GM18520 (cell line): Measurements from ENCODE around the gene LCN12.
"Not testable (repeated sequence)": the region's sequence is repeated elsewhere in the genome, so short reads cannot be mapped to it uniquely, and the experiment has no call there.

ENCODE experiments used
- ATAC-seq: cut with Tn5 transposase; IDR thresholded peaks from one replicate; pipeline ENCODE4 v1.9.1; 2021; ENCODE audit not compliant: unreplicated experiment

LCN12 gene

GRCh38 chr9:136985027-136985602 is 33.0 kb downstream of the LCN12 start:
- ATAC-seq, result no peak

GRCh38 chr9:136985853-136986252 is 33.8 kb downstream of the LCN12 start:
- no peak for ATAC-seq

GRCh38 chr9:136988872-136989271 is 36.8 kb downstream of the LCN12 start:
- ATAC-seq, result no peak

GRCh38 chr9:136990242-136990911 is 38.3 kb downstream of the LCN12 start:
- ATAC-seq, result no peak

- peak; percentile 59 for ATAC-seq
These were observed 40.1 kb downstream of the LCN12 start, which contains the start of gene PAXX for GRCh38 chr9:136991993-136992818. PAXX (plus strand) TSS chr9:136992422; CDS start chr9:136992444, 22 bp downstream.

GRCh38 chr9:136992819-136993369 is 40.8 kb downstream of the LCN12 start:
- ATAC-seq, result no peak

- ATAC-seq, result no peak
These were observed 42.3 kb downstream of the LCN12 start for GRCh38 chr9:136994180-136994887.

GRCh38 chr9:136994888-136995230 is 42.8 kb downstream of the LCN12 start:
- ATAC-seq, result no peak

- ATAC-seq, result no peak
These were observed 43.3 kb downstream of the LCN12 start for GRCh38 chr9:136995362-136995761.

GRCh38 chr9:136995772-136996311 is 43.8 kb downstream of the LCN12 start:
- ATAC-seq, result no peak

- ATAC-seq, result no peak
These were observed 44.6 kb downstream of the LCN12 start, which contains the start of gene CLIC3 for GRCh38 chr9:136996361-136997292. CLIC3 (minus strand) TSS chr9:136996568; CDS start chr9:136996543, 25 bp downstream.

- no peak for ATAC-seq
These were observed 45.3 kb downstream of the LCN12 start for GRCh38 chr9:136997371-136997770.

GRCh38 chr9:136997830-136998234 is 45.8 kb downstream of the LCN12 start:
- no peak for ATAC-seq

- ATAC-seq, result peak; percentile 79
These were observed 48.3 kb downstream of the LCN12 start for GRCh38 chr9:137000177-137000930.

GRCh38 chr9:137001857-137002645 is 50.0 kb downstream of the LCN12 start:
- ATAC-seq, result no peak

- no peak for ATAC-seq
These were observed 50.6 kb downstream of the LCN12 start for GRCh38 chr9:137002646-137003041.

GRCh38 chr9:137004285-137004684 is 52.2 kb downstream of the LCN12 start:
- not testable (repeated sequence) for ATAC-seq
